AG04450 (cell line): ENCODE measurements around the gene USP2. TPM values are rescaled to one million over a fixed set of nuclear protein-coding genes. Genes with fewer than 3 reads are reported as not detected.

Experiments used
- CTCF ChIA-PET: fragments of 300-600, 350-600 bp; formaldehyde crosslinking; extraction: SDS; loops from one replicate; lab custom pipeline; 2022; ENCODE audit warnings: antibody characterized with exemption, inconsistent platforms; lab: Charles Lee
- POLR2A ChIA-PET: fragments of 350-600 bp; formaldehyde crosslinking; extraction: SDS; loops from one replicate; lab custom pipeline; 2021; ENCODE audit warnings: antibody characterized with exemption, inconsistent platforms; lab: Yijun Ruan, JAX
- DNase-seq: peaks from one replicate; pipeline ENCODE4 v3.0.0-alpha.2; 2011; ENCODE audit warnings: low read depth, low spot score
- H3K27ac ChIP-seq: one replicate; pipeline ENCODE4 v1.5.1; 2012; ENCODE audit warnings: low read depth, low read length, control low read depth
- H3K27me3 ChIP-seq: one replicate; pipeline ENCODE4 v1.6.0; 2012; ENCODE audit warnings: low read length; ENCODE audit not compliant: control insufficient read depth, insufficient read depth
- H3K4me3 ChIP-seq: 2 replicates; pipeline ENCODE4 v1.5.1; 2011; ENCODE audit warnings: mild to moderate bottlenecking, low read depth, low read length, control low read depth
- H3K9me3 ChIP-seq: 2 replicates; pipeline ENCODE4 v1.5.1; 2012; ENCODE audit warnings: low read length; ENCODE audit not compliant: control insufficient read depth, insufficient read depth
- CTCF ChIP-seq: IDR thresholded peaks from 2 replicates; pipeline ENCODE4 v1.5.1; 2011; ENCODE audit warnings: low read depth, low read length, control low read depth, inconsistent platforms
- polyA plus RNA-seq: library from polyadenylated mRNA; depleted of rRNA; stranded (reverse); fragments of >200 nt; gene quantifications from 2 replicates; pipeline ENCODE4 v1.2.3, GENCODE V29; 2011

The USP2 gene
- polyA plus RNA-seq, 1 experiment = 0.32 TPM

- peak; percentile 88 for DNase-seq
Measured at GRCh38 chr11:119337581-119338317, 43.7 kb downstream of the USP2 start.

GRCh38 chr11:119336744-119337469 is 44.6 kb downstream of the USP2 start:
- TF ChIP-seq CTCF = no peak
- H3K9me3 ChIP-seq = no peaks in the 10 kb centered on the region; the same call in 1 of the 2 replicates

More at GRCh38 chr11:119337581-119338317, 43.7 kb downstream of the USP2 start:
- Histone ChIP-seq H3K9me3 (no peaks in the 10 kb centered on the region; the same call in 1 of the 2 replicates), H3K27ac (peak overlapping the region; percentile 88), H3K27me3 (peaks cover 3% of the 10 kb centered on the region), H3K4me3 (peak overlapping the region; percentile 48)
- TF ChIP-seq CTCF = no peak
- CTCF ChIA-PET = interaction anchor here (0.6 to 6.4 kb wide), 50 partner anchors 9 to 392 kb away, joined by 3 to 161 read pairs (median 5); partner anchors contain the start of genes C2CD2L, CBL, DPAGT1 and HINFP
- POLR2A ChIA-PET = interaction anchor here (0.6 to 2.8 kb wide), 25 partner anchors 9 to 426 kb away, joined by 3 to 34 read pairs (median 8); partner anchors contain the start of genes CBL, DPAGT1 and MCAM

GRCh38 chr11:119335655-119336543 is 45.6 kb downstream of the USP2 start:
- no peak for DNase-seq
- Histone ChIP-seq H3K27ac (no peak overlapping the region), H3K4me3 (peak overlapping the region; percentile 94), H3K9me3 (no peaks in the 10 kb centered on the region; the same call in 1 of the 2 replicates), H3K27me3 (no peaks in the 10 kb centered on the region)
- TF ChIP-seq CTCF = no peak
- CTCF ChIA-PET = interaction anchor here (2.3 to 6.3 kb wide), 2 partner anchors 14 to 20 kb away, joined by 7 to 55 read pairs; no protein-coding TSS in a partner anchor
- POLR2A ChIA-PET = interaction anchor here (0.6 kb wide), 1 partner anchor 275 kb away, joined by 6 read pairs; no protein-coding TSS in a partner anchor

More at GRCh38 chr11:119336744-119337469, 44.6 kb downstream of the USP2 start:
- POLR2A ChIA-PET = interaction anchor here (0.9 to 2.8 kb wide), 12 partner anchors 11 to 242 kb away, joined by 3 to 34 read pairs (median 12); partner anchors contain the start of genes CBL, DPAGT1 and MCAM
- CTCF ChIA-PET = interaction anchor here (0.6 to 6.4 kb wide), 17 partner anchors 10 to 269 kb away, joined by 3 to 161 read pairs (median 11); partner anchors contain the start of genes CBL, MCAM, USP2 and VPS11
- no peak for DNase-seq
- Histone ChIP-seq H3K27ac (peak overlapping the region; percentile 88), H3K27me3 (no peaks in the 10 kb centered on the region), H3K4me3 (peak overlapping the region; percentile 48)

- H3K27ac ChIP-seq = no peak overlapping the region
- H3K9me3 ChIP-seq = no peaks in the 10 kb centered on the region; the same call in 1 of the 2 replicates
- no peaks in the 10 kb centered on the region for H3K27me3 ChIP-seq
- no peak for DNase-seq
- ChIA-PET CTCF (interaction anchor here (0.6 to 6.3 kb wide), 3 partner anchors 13 to 129 kb away, joined by 5 to 55 read pairs (median 7); partner anchors contain the start of gene CBL), POLR2A (interaction anchor here (0.6 kb wide), 1 partner anchor 274 kb away, joined by 6 read pairs; no protein-coding TSS in a partner anchor)
- peak overlapping the region; percentile 94 for H3K4me3 ChIP-seq
- no peak for TF ChIP-seq CTCF
Measured at GRCh38 chr11:119335091-119335654, 46.3 kb downstream of the USP2 start.
